HPDE6-E6E7 (cell line): Measurements from ENCODE around the gene EVC.

ENCODE experiments used
- DNase-seq: peaks from one replicate; pipeline ENCODE4 v3.0.0; 2011; ENCODE audit warnings: missing footprints; ENCODE audit errors: extremely low spot score

Gene EVC

GRCh38 chr4:5730993-5731990 lies 20.3 kb downstream of the EVC start:
- DNase-seq: no peak

GRCh38 chr4:5732158-5732557 lies 21.2 kb downstream of the EVC start:
- DNase-seq: no peak

GRCh38 chr4:5734853-5735252 lies 23.9 kb downstream of the EVC start:
- DNase-seq: no peak

- no peak for DNase-seq
Observed at GRCh38 chr4:5735463-5735862, 24.5 kb downstream of the EVC start.

GRCh38 chr4:5738061-5738460 lies 27.1 kb downstream of the EVC start:
- DNase-seq: no peak

- no peak for DNase-seq
Observed at GRCh38 chr4:5742388-5742787, 31.4 kb downstream of the EVC start.

GRCh38 chr4:5742968-5743367 lies 32.0 kb downstream of the EVC start:
- no peak for DNase-seq

GRCh38 chr4:5746250-5746649 lies 35.2 kb downstream of the EVC start:
- no peak for DNase-seq

GRCh38 chr4:5746829-5747737 lies 36.1 kb downstream of the EVC start:
- no peak for DNase-seq

- DNase-seq: no peak
Observed at GRCh38 chr4:5747738-5748375, 36.9 kb downstream of the EVC start.

GRCh38 chr4:5749568-5749967 lies 38.6 kb downstream of the EVC start:
- DNase-seq: no peak

GRCh38 chr4:5750052-5750945 lies 39.3 kb downstream of the EVC start:
- no peak for DNase-seq

GRCh38 chr4:5750946-5751665 lies 40.1 kb downstream of the EVC start:
- no peak for DNase-seq

GRCh38 chr4:5751666-5752375 lies 40.8 kb downstream of the EVC start:
- no peak for DNase-seq

- DNase-seq: no peak
Observed at GRCh38 chr4:5752376-5753184, 41.6 kb downstream of the EVC start.

- DNase-seq: no peak
Observed at GRCh38 chr4:5753366-5753765, 42.4 kb downstream of the EVC start.

GRCh38 chr4:5753766-5754528 lies 42.9 kb downstream of the EVC start:
- peak; percentile 79 for DNase-seq

- no peak for DNase-seq
Observed at GRCh38 chr4:5754529-5754881, 43.5 kb downstream of the EVC start.
